Osteoblast (primary cell): ENCODE data around the gene COL25A1. TPM values are rescaled to one million over a fixed set of nuclear protein-coding genes. Genes with fewer than 3 reads are reported as not detected.

Source experiments
- DNase-seq: peaks from one replicate; pipeline ENCODE4 v3.0.0; 2011; ENCODE audit warnings: low spot score, mixed read lengths; ENCODE audit not compliant: insufficient read length; ENCODE audit errors: missing footprints
- H2AFZ ChIP-seq: 2 replicates; pipeline ENCODE4 v1.6.0; 2011; ENCODE audit warnings: mild to moderate bottlenecking, low read length
- H3K27ac ChIP-seq: 2 replicates; pipeline ENCODE4 v1.5.1; 2011; ENCODE audit warnings: mild to moderate bottlenecking, low read depth, low read length, moderate library complexity
- H3K27me3 ChIP-seq: 2 replicates; pipeline ENCODE4 v1.6.0; 2012; ENCODE audit warnings: mild to moderate bottlenecking, control low read depth, inconsistent platforms, low read length, moderate library complexity; ENCODE audit not compliant: insufficient read depth
- H3K36me3 ChIP-seq: 2 replicates; pipeline ENCODE4 v1.5.1; 2011; ENCODE audit warnings: mild to moderate bottlenecking, low read length, control low read depth, moderate library complexity; ENCODE audit not compliant: insufficient read depth
- H3K4me1 ChIP-seq: 2 replicates; pipeline ENCODE4 v1.5.1; 2011; ENCODE audit warnings: mild to moderate bottlenecking, low read length, control low read depth, moderate library complexity; ENCODE audit not compliant: insufficient read depth
- H3K4me2 ChIP-seq: 2 replicates; pipeline ENCODE4 v1.6.0; 2011; ENCODE audit warnings: mild to moderate bottlenecking, low read length; ENCODE audit not compliant: insufficient read depth
- H3K4me3 ChIP-seq: fragments of 200-600 bp; sonication (generic); 3 replicates; pipeline ENCODE4 v1.5.1; 2012; ENCODE audit warnings: mild to moderate bottlenecking, low read length, inconsistent platforms; ENCODE audit not compliant: insufficient read depth
- H3K79me2 ChIP-seq: 2 replicates; pipeline ENCODE4 v1.6.0; 2012; ENCODE audit warnings: mild to moderate bottlenecking, low read length, control low read depth, inconsistent platforms; ENCODE audit not compliant: insufficient read depth
- H3K9me3 ChIP-seq: 2 replicates; pipeline ENCODE4 v1.5.1; 2011; ENCODE audit warnings: low read depth, low read length, control low read depth
- H4K20me1 ChIP-seq: 2 replicates; pipeline ENCODE4 v1.6.0; 2012; ENCODE audit warnings: mild to moderate bottlenecking, low read length, control low read depth; ENCODE audit not compliant: insufficient read depth
- total RNA-seq: library from RNA; depleted of rRNA; stranded (reverse); fragments of >200 nt; gene quantifications from 2 replicates; pipeline ENCODE4 v1.2.3, GENCODE V29; 2012
- TF ChIP-seq, protein P1 (sequence below): IDR thresholded peaks from 2 replicates; pipeline ENCODE4 v1.5.1; 2011; ENCODE audit warnings: mild to moderate bottlenecking, low read depth, low read length, moderate library complexity; ENCODE audit errors: extremely low read depth

COL25A1 gene
- total RNA-seq, 1 donor, result 1.4 TPM

DNA sequence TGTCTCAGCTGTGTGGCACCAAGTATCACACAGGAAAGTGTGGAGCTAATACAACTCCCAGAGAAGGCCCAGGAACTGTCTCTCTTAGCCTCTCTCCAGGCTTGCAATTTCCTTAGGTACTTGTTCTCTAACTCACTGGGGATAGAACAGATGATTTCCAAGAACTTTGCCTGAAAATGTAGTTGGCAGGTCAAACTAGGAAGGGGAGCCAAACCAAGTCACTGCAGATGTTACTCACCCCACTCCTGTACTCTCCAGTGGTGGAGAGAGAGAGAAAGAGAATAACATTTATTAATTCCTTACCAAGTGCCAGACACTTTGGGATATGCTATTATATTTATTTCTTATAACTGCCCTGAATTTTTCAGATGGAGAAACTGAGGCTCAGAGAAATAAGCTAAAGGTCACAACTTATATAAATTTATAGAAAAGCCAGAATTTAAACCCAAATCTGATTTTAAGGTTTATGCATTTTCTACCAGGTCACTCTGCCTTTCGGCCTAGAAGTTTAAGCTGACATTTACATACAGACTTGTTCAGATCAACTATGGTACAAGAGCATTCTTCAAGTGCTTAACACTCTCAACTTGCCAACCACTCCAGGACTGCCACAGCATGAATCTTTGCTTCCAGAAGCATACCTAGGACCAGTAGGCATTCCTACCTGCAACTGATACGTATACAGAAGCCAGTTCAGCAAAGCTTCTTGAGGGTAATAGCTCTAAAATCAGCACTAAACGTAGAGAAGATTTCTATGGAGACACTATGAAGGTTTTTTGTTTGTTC lies 291.0 kb downstream of the COL25A1 start:
- Histone ChIP-seq H3K27me3 (no peaks in the 10 kb centered on the region), H3K4me2 (no peak overlapping the region), H4K20me1 (no peaks in the 10 kb centered on the region), H3K4me3 (no peak overlapping the region), H3K27ac (no peak overlapping the region), H3K4me1 (no peaks in the 10 kb centered on the region), H2AFZ (no peak overlapping the region), H3K36me3 (no peaks in the 10 kb centered on the region), H3K79me2 (no peaks in the 10 kb centered on the region), H3K9me3 (no peaks in the 10 kb centered on the region)
- TF ChIP-seq, protein P1, sequence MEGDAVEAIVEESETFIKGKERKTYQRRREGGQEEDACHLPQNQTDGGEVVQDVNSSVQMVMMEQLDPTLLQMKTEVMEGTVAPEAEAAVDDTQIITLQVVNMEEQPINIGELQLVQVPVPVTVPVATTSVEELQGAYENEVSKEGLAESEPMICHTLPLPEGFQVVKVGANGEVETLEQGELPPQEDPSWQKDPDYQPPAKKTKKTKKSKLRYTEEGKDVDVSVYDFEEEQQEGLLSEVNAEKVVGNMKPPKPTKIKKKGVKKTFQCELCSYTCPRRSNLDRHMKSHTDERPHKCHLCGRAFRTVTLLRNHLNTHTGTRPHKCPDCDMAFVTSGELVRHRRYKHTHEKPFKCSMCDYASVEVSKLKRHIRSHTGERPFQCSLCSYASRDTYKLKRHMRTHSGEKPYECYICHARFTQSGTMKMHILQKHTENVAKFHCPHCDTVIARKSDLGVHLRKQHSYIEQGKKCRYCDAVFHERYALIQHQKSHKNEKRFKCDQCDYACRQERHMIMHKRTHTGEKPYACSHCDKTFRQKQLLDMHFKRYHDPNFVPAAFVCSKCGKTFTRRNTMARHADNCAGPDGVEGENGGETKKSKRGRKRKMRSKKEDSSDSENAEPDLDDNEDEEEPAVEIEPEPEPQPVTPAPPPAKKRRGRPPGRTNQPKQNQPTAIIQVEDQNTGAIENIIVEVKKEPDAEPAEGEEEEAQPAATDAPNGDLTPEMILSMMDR, result no peak
- no peak for DNase-seq

DNA sequence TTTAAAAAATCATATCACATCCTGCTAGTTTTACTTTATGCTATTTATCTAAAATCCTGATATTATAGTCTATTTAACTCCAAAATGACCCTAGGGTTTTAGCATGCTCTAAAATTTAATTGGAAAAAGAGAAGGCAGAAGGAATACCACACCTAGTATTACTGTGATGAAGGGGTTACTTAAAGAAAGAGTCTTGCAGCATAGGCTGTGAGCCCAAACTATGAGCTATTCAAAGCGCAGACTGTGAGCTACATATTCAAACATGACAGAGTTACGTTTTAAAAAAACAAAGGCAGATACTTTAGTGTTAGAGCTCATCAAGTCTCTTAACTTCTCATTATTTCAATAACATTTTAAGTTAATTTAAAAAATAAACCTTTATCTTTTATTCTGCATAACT lies 291.9 kb downstream of the COL25A1 start:
- Histone ChIP-seq H2AFZ (no peak overlapping the region), H3K4me1 (no peaks in the 10 kb centered on the region), H3K4me2 (no peak overlapping the region), H4K20me1 (no peaks in the 10 kb centered on the region), H3K27me3 (no peaks in the 10 kb centered on the region), H3K4me3 (no peak overlapping the region), H3K36me3 (no peaks in the 10 kb centered on the region), H3K27ac (no peak overlapping the region), H3K9me3 (no peaks in the 10 kb centered on the region), H3K79me2 (no peaks in the 10 kb centered on the region)
- DNase-seq, result no peak
- TF ChIP-seq, protein P1, result no peak

DNA sequence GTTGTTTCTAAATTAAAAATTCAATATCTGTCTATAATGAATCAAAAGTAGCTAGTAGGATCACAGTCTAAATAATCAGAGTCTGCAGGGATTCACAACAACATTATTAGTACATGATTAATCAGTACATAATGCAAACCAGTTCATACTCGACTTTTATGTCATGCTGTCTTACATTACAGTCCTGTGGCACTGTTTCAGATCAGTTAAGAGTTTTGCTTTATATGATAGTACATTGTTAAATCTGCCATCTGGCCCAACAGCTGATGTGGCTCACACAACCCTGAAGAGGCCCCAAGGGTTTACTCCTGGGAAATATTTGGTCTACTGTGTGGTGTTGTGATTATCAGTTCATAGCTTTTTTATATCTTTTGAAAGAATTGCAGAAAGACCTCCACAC lies 292.5 kb downstream of the COL25A1 start:
- no peak for DNase-seq
- Histone ChIP-seq H4K20me1 (no peaks in the 10 kb centered on the region), H3K27me3 (no peaks in the 10 kb centered on the region), H3K36me3 (no peaks in the 10 kb centered on the region), H3K9me3 (no peaks in the 10 kb centered on the region), H3K27ac (no peak overlapping the region), H2AFZ (no peak overlapping the region), H3K4me2 (no peak overlapping the region), H3K4me3 (no peak overlapping the region), H3K4me1 (no peaks in the 10 kb centered on the region), H3K79me2 (no peaks in the 10 kb centered on the region)
- TF ChIP-seq, protein P1, result no peak

DNA sequence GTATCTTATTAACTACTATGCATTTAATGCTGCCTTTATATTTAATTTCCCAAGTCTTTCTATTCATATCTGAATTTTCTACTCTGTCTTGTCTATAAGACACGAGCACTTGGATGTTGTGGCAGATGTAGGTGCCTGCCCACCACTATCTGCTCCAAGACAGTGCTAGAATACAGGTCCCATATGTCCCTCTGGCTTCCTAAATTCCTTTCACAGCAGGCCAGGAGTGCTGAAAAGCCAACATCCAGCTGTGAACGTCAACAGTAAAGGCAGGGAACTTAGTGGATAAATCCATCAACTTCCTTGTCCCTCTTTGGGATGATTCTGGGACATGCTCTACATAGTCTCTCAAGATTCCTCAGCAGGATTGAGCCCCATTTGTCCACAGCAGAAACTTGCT lies 294.5 kb downstream of the COL25A1 start:
- Histone ChIP-seq H3K4me2 (no peak overlapping the region), H3K27ac (no peak overlapping the region), H4K20me1 (no peaks in the 10 kb centered on the region), H3K27me3 (no peaks in the 10 kb centered on the region), H3K4me3 (no peak overlapping the region), H3K79me2 (no peaks in the 10 kb centered on the region), H3K36me3 (no peaks in the 10 kb centered on the region), H3K9me3 (no peaks in the 10 kb centered on the region), H3K4me1 (no peaks in the 10 kb centered on the region), H2AFZ (no peak overlapping the region)
- TF ChIP-seq, protein P1, result no peak
- no peak for DNase-seq
